Spleen (tissue), 11 donors: ENCODE data around the gene INTS6L. TPM values are rescaled to one million over a fixed set of nuclear protein-coding genes. Genes with fewer than 3 reads are reported as not detected.
"Not testable (repeated sequence)": the region's sequence is repeated elsewhere in the genome, so short reads cannot be mapped to it uniquely, and the experiment has no call there.

ENCODE experiments used
- DNase-seq: peaks from one replicate; pipeline ENCODE4 v3.0.0-alpha.2; 2020
- H3K27ac ChIP-seq, 8 donors: fragments of 200-600 bp; sonication (generic) in 7 of 8; 1 replicate in 4 of 8; 2 replicates in 4 of 8; pipeline versions ENCODE4 v1.5.0 to v1.8.0; 2016 to 2021; ENCODE audit warnings: inconsistent platforms in 4 of 8, mild to moderate bottlenecking in 4 of 8, moderate library complexity in 1 of 8
- H3K27me3 ChIP-seq, 7 donors: fragments of 200-600 bp; sonication (generic) in 6 of 7; replicated peaks in 1 of 7; 1 replicate in 4 of 7; 2 replicates in 3 of 7; pipeline versions ENCODE4 v1.5.0 to v1.8.0; 2016 to 2021; ENCODE audit warnings: inconsistent platforms in 3 of 7, mild to moderate bottlenecking in 1 of 7
- H3K36me3 ChIP-seq, 6 donors: fragments of 200-600 bp; sonication (generic) in 5 of 6; 1 replicate in 4 of 6; 2 replicates in 2 of 6; pipeline versions ENCODE4 v1.5.0 to v1.8.0; 2016 to 2021; ENCODE audit warnings: inconsistent platforms in 2 of 6
- H3K4me1 ChIP-seq, 6 donors: fragments of 200-600 bp; sonication (generic) in 5 of 6; 1 replicate in 3 of 6; 2 replicates in 3 of 6; pipeline versions ENCODE4 v1.5.0 to v1.8.0; 2016 to 2021; ENCODE audit warnings: inconsistent platforms in 3 of 6
- H3K4me3 ChIP-seq, 8 donors: fragments of 200-600 bp; sonication (generic) in 7 of 8; 1 replicate in 4 of 8; 2 replicates in 4 of 8; pipeline versions ENCODE4 v1.5.0 to v1.8.0; 2016 to 2021; ENCODE audit warnings: inconsistent platforms in 4 of 8, mild to moderate bottlenecking in 4 of 8, moderate library complexity in 2 of 8
- H3K9me3 ChIP-seq, 8 donors: fragments of 200-600 bp; sonication (generic) in 7 of 8; 1 replicate in 4 of 8; 2 replicates in 4 of 8; pipeline versions ENCODE4 v1.5.0 to v1.8.0; 2016 to 2021; ENCODE audit warnings: inconsistent platforms in 4 of 8
- POLR2A ChIP-seq, 3 donors: fragments of 450-650 bp; IDR thresholded peaks; one replicate each; pipeline ENCODE4 v1.5.1; 2017; ENCODE audit warnings: antibody characterized with exemption in 3 of 3, mild to moderate bottlenecking in 1 of 3
- POLR2AphosphoS5 ChIP-seq, 3 donors: sonication (generic); formaldehyde crosslinking; IDR thresholded peaks; one replicate each; pipeline ENCODE4 v1.5.1; 2017; ENCODE audit warnings: antibody characterized with exemption in 3 of 3
- WGBS, 5 donors: extraction: QIAGEN DNeasy Blood & Tissue Kit in 3 of 5; methylation state at CpG; one replicate each; pipeline versions ENCODE4 v1.1.5 to v1.1.7; 2013 to 2018; 5-methylcytosine and 5-hydroxymethylcytosine counted together
- intact Hi-C: fragments of 100-400 bp; cut with DNase I; formaldehyde crosslinking; loops from one replicate; pipeline ENCODE4 v1.15.0; 2023; ENCODE audit warnings: low total_unique reads
- polyA plus RNA-seq, 3 donors: library from polyadenylated mRNA; stranded (reverse); fragments of 200-250 nt; gene quantifications; one replicate each; pipeline ENCODE4 v1.2.1, GENCODE V29; 2013
- total RNA-seq, 7 donors: library from RNA; depleted of rRNA in 3 of 7; stranded (reverse); fragments of >200 nt in 3 of 7; fragmentation: NEBNext Ultra II Directional in 4 of 7; extraction: Animal tissue kit (Norgen Biotek cat#: 25700) in 4 of 7; gene quantifications; one replicate each; pipeline versions ENCODE4 v1.1.0 to v1.2.1, GENCODE V29; 2016 to 2021
- TF ChIP-seq, protein P1 (sequence below), 11 experiments: fragments of 200-600 bp in 7 of 11; fragments of 450-650 bp in 4 of 11; sonication (generic) in 4 of 11; IDR thresholded peaks in 8 of 11; conservative IDR thresholded peaks in 3 of 11; 1 replicate in 7 of 11; 2 replicates in 4 of 11; pipeline versions ENCODE4 v1.4.0 to v1.8.0; 2016 to 2021; ENCODE audit warnings: antibody characterized with exemption in 11 of 11, inconsistent platforms in 4 of 11, mild to moderate bottlenecking in 1 of 11
- donor health status: healthy with polysubstance abuse.
- donor health status: DM: no; HTN: no; CAD: no; lungs with moderate emphysema.
- donor health status: DM: no; HTN: no; CAD: no.
- donor health status: Bipolar disorder and iron deficiency.
- donor health status: healthy.
- donor health status: DM: no; HTN: no; CAD: no.
- donor health status: DM: yes; HTN: yes; CAD: no.

INTS6L gene
- total and polyA plus RNA-seq, 10 donors = 17.5 to 36.0 (median 19.9) TPM

DNA sequence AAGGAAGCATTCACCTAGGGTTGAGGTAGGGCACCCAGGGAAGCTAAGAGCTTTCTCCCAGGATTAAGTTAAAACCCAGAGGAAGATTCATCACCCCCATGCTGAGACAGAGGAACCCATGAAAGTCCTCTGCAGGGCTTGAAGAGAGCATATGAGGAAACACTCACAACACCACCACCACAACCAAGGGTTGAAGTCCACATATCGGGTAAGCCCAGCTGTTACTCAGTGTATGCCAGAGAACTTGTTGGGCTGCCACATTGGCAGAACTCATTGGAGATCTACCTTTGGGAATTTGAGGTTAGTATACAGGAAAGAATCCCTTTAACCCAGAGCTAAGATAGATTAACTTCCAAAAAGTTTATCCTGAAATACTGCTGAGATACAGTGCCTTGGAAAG, 75.1 kb downstream of the INTS6L start:
- Histone ChIP-seq H3K27ac (no peak overlapping the region), H3K4me3 (no peak overlapping the region), H3K36me3 (no peaks in the 10 kb centered on the region), H3K27me3 (peaks cover 0 to 4% (median 0%) of the 10 kb centered on the region in 7 donors), H3K9me3 (no peaks in the 10 kb centered on the region), H3K4me1 (no peaks in the 10 kb centered on the region)
- 71 to 100% (median 89%) methylated on average over 1 of the region's 1 CpG; no CpG with 5 or more reads in 1 of the 5 donors for WGBS, 5 donors
- intact Hi-C loops = no loop called here
- no peak for TF ChIP-seq POLR2A (IDR thresholded peaks at IDR 0.05)
- no peak for DNase-seq

DNA sequence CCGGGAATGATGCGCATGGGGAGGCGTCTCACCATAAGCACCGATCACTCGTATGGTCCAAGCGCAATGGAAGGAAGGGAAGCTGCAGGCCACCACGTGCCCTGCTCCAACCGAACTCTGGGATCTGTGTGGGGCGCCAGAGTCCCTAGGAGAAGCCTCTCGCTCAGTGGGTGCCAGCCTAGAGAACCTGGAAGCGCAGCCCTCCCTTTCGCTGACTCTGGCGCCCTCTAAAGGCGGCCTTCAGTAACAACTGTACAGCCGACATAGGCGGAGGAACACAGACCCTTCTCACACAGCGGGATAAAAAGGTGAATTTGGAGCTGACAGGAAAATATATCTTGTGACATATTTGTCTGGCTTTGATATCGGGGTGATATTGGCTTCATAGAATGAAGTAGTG, 76.0 kb downstream of the INTS6L start:
- no peak overlapping the region for H3K4me3 ChIP-seq
- TF ChIP-seq, protein P1, sequence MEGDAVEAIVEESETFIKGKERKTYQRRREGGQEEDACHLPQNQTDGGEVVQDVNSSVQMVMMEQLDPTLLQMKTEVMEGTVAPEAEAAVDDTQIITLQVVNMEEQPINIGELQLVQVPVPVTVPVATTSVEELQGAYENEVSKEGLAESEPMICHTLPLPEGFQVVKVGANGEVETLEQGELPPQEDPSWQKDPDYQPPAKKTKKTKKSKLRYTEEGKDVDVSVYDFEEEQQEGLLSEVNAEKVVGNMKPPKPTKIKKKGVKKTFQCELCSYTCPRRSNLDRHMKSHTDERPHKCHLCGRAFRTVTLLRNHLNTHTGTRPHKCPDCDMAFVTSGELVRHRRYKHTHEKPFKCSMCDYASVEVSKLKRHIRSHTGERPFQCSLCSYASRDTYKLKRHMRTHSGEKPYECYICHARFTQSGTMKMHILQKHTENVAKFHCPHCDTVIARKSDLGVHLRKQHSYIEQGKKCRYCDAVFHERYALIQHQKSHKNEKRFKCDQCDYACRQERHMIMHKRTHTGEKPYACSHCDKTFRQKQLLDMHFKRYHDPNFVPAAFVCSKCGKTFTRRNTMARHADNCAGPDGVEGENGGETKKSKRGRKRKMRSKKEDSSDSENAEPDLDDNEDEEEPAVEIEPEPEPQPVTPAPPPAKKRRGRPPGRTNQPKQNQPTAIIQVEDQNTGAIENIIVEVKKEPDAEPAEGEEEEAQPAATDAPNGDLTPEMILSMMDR (IDR thresholded peaks at IDR 0.05 in 8 of 11, conservative IDR thresholded peaks at IDR 0.05 in 3 of 11) = peak in 8 of 11 experiments; percentile 33 to 57 (median 50)
- TF ChIP-seq POLR2A (IDR thresholded peaks at IDR 0.05) = no peak
- no peaks in the 10 kb centered on the region for H3K9me3 ChIP-seq
- peaks cover 0 to 4% (median 0%) of the 10 kb centered on the region in 7 donors for H3K27me3 ChIP-seq
- intact Hi-C loops = no loop called here
- no peaks in the 10 kb centered on the region for H3K36me3 ChIP-seq
- no peak overlapping the region for H3K27ac ChIP-seq
- 32 to 81% (median 51%) methylated on average over 4 to 18 of the region's 18 CpGs for WGBS, 5 donors
- DNase-seq = peak; percentile 77
- H3K4me1 ChIP-seq = no peaks in the 10 kb centered on the region

DNA sequence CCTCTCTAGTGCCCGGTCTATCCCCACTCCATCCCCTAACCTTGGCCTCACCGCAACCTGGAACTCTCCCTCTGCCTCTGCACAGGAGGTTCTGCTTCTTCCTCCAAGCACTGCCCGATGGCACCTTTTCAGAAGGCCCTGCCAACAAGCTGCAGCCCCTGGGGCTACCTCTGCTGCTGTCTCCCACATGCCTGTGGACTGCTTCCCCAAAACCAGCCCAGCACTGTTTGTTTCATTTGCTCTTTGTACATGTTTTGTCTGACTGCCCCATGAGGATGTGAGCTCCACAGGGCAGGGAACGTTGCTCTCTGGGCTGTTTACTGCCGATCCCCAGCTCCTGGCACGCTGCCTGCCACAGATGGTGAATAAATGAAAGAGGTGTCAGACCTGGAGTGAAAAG, 85.4 kb downstream of the INTS6L start:
- no peak for DNase-seq
- TF ChIP-seq POLR2AphosphoS5 (IDR thresholded peaks at IDR 0.05) (no peak), POLR2A (IDR thresholded peaks at IDR 0.05) (no peak)
- TF ChIP-seq, protein P1 (IDR thresholded peaks at IDR 0.05 in 8 of 11, conservative IDR thresholded peaks at IDR 0.05 in 3 of 11) = no peak
- no peak overlapping the region for H3K4me3 ChIP-seq
- H3K36me3 ChIP-seq = no peaks in the 10 kb centered on the region
- H3K9me3 ChIP-seq = no peaks in the 10 kb centered on the region
- no peak overlapping the region for H3K27ac ChIP-seq
- intact Hi-C loops = no loop called here
- 36 to 65% (median 45%) methylated on average over 5 to 6 of the region's 6 CpGs for WGBS, 5 donors
- no peaks in the 10 kb centered on the region for H3K4me1 ChIP-seq
- peaks cover 0 to 7% (median 0%) of the 10 kb centered on the region in 7 donors for H3K27me3 ChIP-seq

DNA sequence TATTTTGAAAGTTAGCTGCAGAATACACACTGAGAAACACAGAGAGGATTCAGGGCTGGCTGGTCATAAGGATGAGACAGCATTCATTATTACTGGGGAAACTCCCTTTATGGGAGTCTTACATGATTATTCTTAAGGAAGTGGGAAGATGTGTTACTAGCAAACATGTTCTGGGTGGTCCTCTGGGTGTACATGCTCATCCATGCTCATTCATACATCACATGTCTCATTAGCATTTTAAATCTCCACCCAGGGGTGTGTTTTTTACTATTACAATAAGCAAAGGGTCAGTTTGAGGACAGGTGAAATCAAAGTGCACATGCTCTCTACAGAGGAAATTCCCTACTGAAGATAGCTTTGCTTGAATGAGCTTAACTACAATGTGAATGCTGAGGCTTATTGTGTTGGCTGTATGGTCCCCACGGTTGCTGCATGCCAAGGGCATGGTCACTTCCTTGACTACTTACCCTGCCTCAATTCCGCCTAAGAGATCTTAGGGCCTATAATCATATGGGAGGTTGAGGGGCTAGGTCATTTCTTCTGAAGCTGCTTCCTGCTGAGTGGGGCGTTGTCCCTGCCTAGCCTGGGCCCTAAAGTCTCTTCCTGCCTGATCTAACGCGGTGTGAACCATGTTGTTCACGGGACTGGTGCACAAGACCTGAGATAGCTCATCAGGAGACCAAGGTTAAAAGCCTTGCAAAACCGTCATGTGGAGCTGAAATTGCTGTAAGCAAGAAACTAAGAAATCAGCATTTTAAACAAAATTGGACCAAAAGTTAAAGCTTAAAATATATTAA, 104.1 kb downstream of the INTS6L start:
- 33 to 77% (median 66%) methylated on average over 2 to 7 of the region's 7 CpGs for WGBS, 5 donors
- H3K4me1 ChIP-seq, intact Hi-C loops: not testable (repeated sequence)

DNA sequence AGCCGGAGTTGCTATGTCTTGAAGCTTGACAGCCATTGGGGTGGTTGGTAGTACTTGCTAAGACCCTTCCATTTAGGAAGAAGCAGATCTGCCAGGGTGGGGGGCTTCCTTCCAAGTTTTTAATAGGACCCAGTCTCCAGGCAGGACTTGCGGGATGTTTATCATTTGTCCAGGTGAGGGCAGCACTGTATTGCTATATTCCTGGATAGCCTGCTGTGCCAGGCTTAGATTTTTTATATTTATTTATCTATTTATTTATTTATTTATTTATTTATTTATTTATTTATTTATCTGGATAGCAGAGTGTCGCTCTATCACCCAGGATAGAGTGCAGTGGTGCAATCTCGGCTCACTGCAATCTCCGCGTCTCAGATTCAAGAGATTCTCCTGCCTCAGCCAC, 105.5 kb downstream of the INTS6L start:
- no peak for DNase-seq
- Histone ChIP-seq H3K27me3 (no peaks in the 10 kb centered on the region), H3K4me3 (no peak overlapping the region), H3K27ac (no peak overlapping the region), H3K36me3 (no peaks in the 10 kb centered on the region), H3K9me3 (no peaks in the 10 kb centered on the region), H3K4me1 (no peaks in the 10 kb centered on the region)
- 81 to 93% (median 92%) methylated on average over 6 of the region's 6 CpGs for WGBS, 5 donors
- TF ChIP-seq POLR2AphosphoS5 (IDR thresholded peaks at IDR 0.05) (no peak), POLR2A (IDR thresholded peaks at IDR 0.05) (no peak)
- TF ChIP-seq, protein P1 (IDR thresholded peaks at IDR 0.05 in 8 of 11, conservative IDR thresholded peaks at IDR 0.05 in 3 of 11) = no peak
- intact Hi-C loops = no loop called here

More for the DNA sequence above, 104.1 kb downstream of the INTS6L start:
- DNase-seq, H3K27ac ChIP-seq, H3K27me3 ChIP-seq, H3K4me3 ChIP-seq, H3K36me3 ChIP-seq, H3K9me3 ChIP-seq: not testable (repeated sequence)
